ENCODE results near the gene TMEM25. TPM values are rescaled to one million over a fixed set of nuclear protein-coding genes. Genes with fewer than 3 reads are reported as not detected.

Gene TMEM25
- total and polyA plus RNA-seq, 2 donors (not counting 3 experiments of a cell fraction or from before 2014, with no cell fraction given), result 18.9 to 34.6 TPM

GRCh38 chr11:118544010-118544646 is 13.1 kb downstream of the TMEM25 start:
- intact Hi-C loops (cut with micrococcal nuclease) (no loop called here), dilution Hi-C loops (cut with MboI; ENCODE audit: extremely low pct_ligation_motif_present, low sequenced_read_pairs) (no loop called here)
- Histone ChIP-seq H3K79me2 (ENCODE audit: control insufficient read depth, insufficient read depth, low read length) (no peaks in the 10 kb centered on the region), H3K4me1 (ENCODE audit: control insufficient read depth, extremely low read depth, insufficient read depth, low read length) (no peaks in the 10 kb centered on the region), H4K20me1 (replicated peaks; ENCODE audit: control insufficient read depth, extremely low read depth, insufficient read depth, low read length) (no peaks in the 10 kb centered on the region), H3K9me1 (replicated peaks; ENCODE audit: control insufficient read depth, extremely low read depth, insufficient read depth, low read length) (no peaks in the 10 kb centered on the region), H2AFZ (ENCODE audit: low read depth, low read length) (no peak overlapping the region), H3K9ac (replicated peaks; ENCODE audit: extremely low read depth, insufficient read depth, low read length) (no peak overlapping the region), H3K4me3 (replicated peaks in 1 of 3; ENCODE audit: insufficient read depth in 1 of 3, low read depth in 1 of 3, low read length in 3 of 3) (no peak overlapping the region), H3K27ac (ENCODE audit: insufficient read depth, low read depth, low read length) (no peak overlapping the region), H3K36me3 (ENCODE audit: control insufficient read depth in 2 of 2, extremely low read depth in 1 of 2, insufficient read depth in 2 of 2, low read length in 2 of 2) (peaks cover 0 to 3% of the 10 kb centered on the region in 2 experiments), H3K4me2 (ENCODE audit: insufficient read depth, low read length) (no peak overlapping the region), H3K27me3 (ENCODE audit: control insufficient read depth in 2 of 2, insufficient read depth in 2 of 2, low read length in 2 of 2) (no peaks in the 10 kb centered on the region), H3K9me3 (replicated peaks; ENCODE audit: control insufficient read depth, insufficient read depth, low read length) (no peaks in the 10 kb centered on the region)
- TF ChIP-seq GATA2 (IDR thresholded peaks at IDR 0.05; ENCODE audit: insufficient read depth, insufficient read length, low read depth, low read length) (no peak), EZH2 (IDR thresholded peaks at IDR 0.05; ENCODE audit: borderline replicate concordance, low read depth, low read length, severe bottlenecking) (no peak), JUN (IDR thresholded peaks at IDR 0.05; ENCODE audit: borderline replicate concordance, insufficient read depth, insufficient read length, low read depth) (no peak), FOS (IDR thresholded peaks at IDR 0.05; ENCODE audit: borderline replicate concordance, insufficient read depth, low read length) (no peak), MAX (IDR thresholded peaks at IDR 0.05; ENCODE audit: insufficient read depth, insufficient read length) (no peak), POLR2AphosphoS5 (IDR thresholded peaks at IDR 0.05; ENCODE audit: insufficient read depth, low read depth, low read length) (no peak), POLR2A (IDR thresholded peaks at IDR 0.05; ENCODE audit: low read depth, low read length) (no peak), CTCF (IDR thresholded peaks at IDR 0.05; ENCODE audit: extremely low read depth in 1 of 2, insufficient read depth in 1 of 2, low read depth in 1 of 2, low read length in 2 of 2) (no peak), MYC (IDR thresholded peaks at IDR 0.05; ENCODE audit: low read depth, low read length) (no peak)
- FAIRE-seq, result no peak
- CTCF ChIA-PET, result interaction anchor here (0.6 kb wide), 1 partner anchor 346 kb away, joined by 3 read pairs; no protein-coding TSS in a partner anchor
- DNase-seq (ENCODE audit: low read depth, low spot score), result no peak
- no TSS peak for BruUV-seq (replicated peaks)
- POLR2A ChIA-PET, result no interaction called here

Measured in endothelial cell of umbilical vein (primary cell).